H1 (cell line): ENCODE results near the gene TTC3. TPM values are rescaled to one million over a fixed set of nuclear protein-coding genes. Genes with fewer than 3 reads are reported as not detected.

Experiments used
- BRCA1 ChIP-seq: IDR thresholded peaks from 2 replicates; pipeline ENCODE4 v1.6.1; 2012; ENCODE audit warnings: low read depth, low read length, improper control_type of control experiment
- EP300 ChIP-seq, 2 experiments: IDR thresholded peaks; 1 replicate in 1 of 2; 2 replicates in 1 of 2; pipeline ENCODE4 v1.6.1; 2011 to 2012; ENCODE audit warnings: low read depth in 2 of 2, low read length in 2 of 2, mild to moderate bottlenecking in 2 of 2, borderline replicate concordance in 1 of 2, inconsistent platforms in 1 of 2, moderate library complexity in 1 of 2
- NRF1 ChIP-seq: IDR thresholded peaks from 2 replicates; pipeline ENCODE4 v1.6.1; 2011; ENCODE audit warnings: mild to moderate bottlenecking, low read depth, low read length, improper control_type of control experiment
- POLR2AphosphoS5 ChIP-seq: IDR thresholded peaks from 2 replicates; pipeline ENCODE4 v1.6.1; 2011; ENCODE audit warnings: low read depth, low read length
- RNF2 ChIP-seq: fragments of 200-900, 300-1000 bp; sonication (generic); IDR thresholded peaks from 2 replicates; pipeline ENCODE4 v1.7.1; 2016; ENCODE audit warnings: borderline replicate concordance, low read depth, mild to moderate bottlenecking, antibody characterized with exemption, low read length; ENCODE audit not compliant: poor library complexity, severe bottlenecking; ENCODE audit errors: missing control alignments
- SAP30 ChIP-seq: fragments of 300-600 bp; sonication (generic); IDR thresholded peaks from 2 replicates; pipeline ENCODE4 v1.7.1; 2012; ENCODE audit warnings: low read length, moderate library complexity, mild to moderate bottlenecking, inconsistent platforms; ENCODE audit not compliant: insufficient read depth, insufficient replicate concordance
- SRF ChIP-seq: IDR thresholded peaks from 2 replicates; pipeline ENCODE4 v1.6.1; 2011; ENCODE audit warnings: mild to moderate bottlenecking, low read depth, low read length, moderate library complexity
- SUZ12 ChIP-seq: fragments of 200-600 bp; sonication (generic); IDR thresholded peaks from 2 replicates; pipeline ENCODE4 v1.6.1; 2012; ENCODE audit warnings: mild to moderate bottlenecking, inconsistent platforms, low read length, moderate library complexity, mixed read lengths
- TAF1 ChIP-seq: IDR thresholded peaks from 2 replicates; pipeline ENCODE4 v1.6.1; 2011; ENCODE audit warnings: mild to moderate bottlenecking, low read depth, low read length
- polyA plus RNA-seq, 7 experiments: library from polyadenylated mRNA; depleted of rRNA in 3 of 7; stranded (reverse) in 5 of 7; unstranded in 2 of 7; fragments of >200 nt in 5 of 7; fragments of 200-250 nt in 2 of 7; gene quantifications; 1 replicate in 5 of 7; 2 replicates in 1 of 7; 4 replicates in 1 of 7; pipeline versions ENCODE4 v1.2.1 to v1.2.3, GENCODE V29; 2011 to 2013; ENCODE audit warnings: missing spikeins in 2 of 7, mixed read lengths in 2 of 7
- total RNA-seq: library from RNA; stranded (reverse); fragmentation: NEBNext Ultra II Directional; extraction: Animal tissue kit (Norgen Biotek cat#: 25700); gene quantifications from 2 replicates; pipeline ENCODE4 v1.2.1, GENCODE V29; 2021
- TF ChIP-seq, protein P1 (sequence below): fragments of 300-600 bp; sonication (generic); IDR thresholded peaks from 2 replicates; pipeline ENCODE4 v1.7.1; 2012; ENCODE audit warnings: low read length, moderate library complexity, mild to moderate bottlenecking, inconsistent platforms; ENCODE audit not compliant: insufficient replicate concordance

The TTC3 gene
- total and polyA plus RNA-seq, 2 of the 8 experiments (the other 6 are each of a cell fraction or from before 2014, with no cell fraction given): 11.0 to 36.2 TPM

DNA sequence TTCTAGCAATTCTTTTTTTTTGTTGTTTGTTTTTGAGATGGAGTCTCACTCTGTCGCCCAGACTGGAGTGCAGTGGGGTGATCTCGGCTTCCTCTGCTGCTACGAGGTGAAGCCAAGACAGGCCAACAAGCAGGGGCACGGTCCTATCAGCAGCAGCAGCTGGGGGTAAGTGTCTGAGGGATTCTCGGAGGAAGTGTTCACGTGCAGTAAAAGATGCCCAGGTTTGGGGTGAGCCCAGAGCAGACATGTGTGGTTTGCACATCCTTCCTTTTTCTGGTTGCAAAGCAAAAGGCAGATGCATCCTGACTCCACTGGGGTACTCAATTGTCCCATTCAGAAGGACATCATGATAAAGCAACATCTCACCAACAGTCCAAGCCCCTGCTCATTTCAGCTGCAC, 27.9 kb upstream of the TTC3 start (continued):
- TF ChIP-seq, protein P1, sequence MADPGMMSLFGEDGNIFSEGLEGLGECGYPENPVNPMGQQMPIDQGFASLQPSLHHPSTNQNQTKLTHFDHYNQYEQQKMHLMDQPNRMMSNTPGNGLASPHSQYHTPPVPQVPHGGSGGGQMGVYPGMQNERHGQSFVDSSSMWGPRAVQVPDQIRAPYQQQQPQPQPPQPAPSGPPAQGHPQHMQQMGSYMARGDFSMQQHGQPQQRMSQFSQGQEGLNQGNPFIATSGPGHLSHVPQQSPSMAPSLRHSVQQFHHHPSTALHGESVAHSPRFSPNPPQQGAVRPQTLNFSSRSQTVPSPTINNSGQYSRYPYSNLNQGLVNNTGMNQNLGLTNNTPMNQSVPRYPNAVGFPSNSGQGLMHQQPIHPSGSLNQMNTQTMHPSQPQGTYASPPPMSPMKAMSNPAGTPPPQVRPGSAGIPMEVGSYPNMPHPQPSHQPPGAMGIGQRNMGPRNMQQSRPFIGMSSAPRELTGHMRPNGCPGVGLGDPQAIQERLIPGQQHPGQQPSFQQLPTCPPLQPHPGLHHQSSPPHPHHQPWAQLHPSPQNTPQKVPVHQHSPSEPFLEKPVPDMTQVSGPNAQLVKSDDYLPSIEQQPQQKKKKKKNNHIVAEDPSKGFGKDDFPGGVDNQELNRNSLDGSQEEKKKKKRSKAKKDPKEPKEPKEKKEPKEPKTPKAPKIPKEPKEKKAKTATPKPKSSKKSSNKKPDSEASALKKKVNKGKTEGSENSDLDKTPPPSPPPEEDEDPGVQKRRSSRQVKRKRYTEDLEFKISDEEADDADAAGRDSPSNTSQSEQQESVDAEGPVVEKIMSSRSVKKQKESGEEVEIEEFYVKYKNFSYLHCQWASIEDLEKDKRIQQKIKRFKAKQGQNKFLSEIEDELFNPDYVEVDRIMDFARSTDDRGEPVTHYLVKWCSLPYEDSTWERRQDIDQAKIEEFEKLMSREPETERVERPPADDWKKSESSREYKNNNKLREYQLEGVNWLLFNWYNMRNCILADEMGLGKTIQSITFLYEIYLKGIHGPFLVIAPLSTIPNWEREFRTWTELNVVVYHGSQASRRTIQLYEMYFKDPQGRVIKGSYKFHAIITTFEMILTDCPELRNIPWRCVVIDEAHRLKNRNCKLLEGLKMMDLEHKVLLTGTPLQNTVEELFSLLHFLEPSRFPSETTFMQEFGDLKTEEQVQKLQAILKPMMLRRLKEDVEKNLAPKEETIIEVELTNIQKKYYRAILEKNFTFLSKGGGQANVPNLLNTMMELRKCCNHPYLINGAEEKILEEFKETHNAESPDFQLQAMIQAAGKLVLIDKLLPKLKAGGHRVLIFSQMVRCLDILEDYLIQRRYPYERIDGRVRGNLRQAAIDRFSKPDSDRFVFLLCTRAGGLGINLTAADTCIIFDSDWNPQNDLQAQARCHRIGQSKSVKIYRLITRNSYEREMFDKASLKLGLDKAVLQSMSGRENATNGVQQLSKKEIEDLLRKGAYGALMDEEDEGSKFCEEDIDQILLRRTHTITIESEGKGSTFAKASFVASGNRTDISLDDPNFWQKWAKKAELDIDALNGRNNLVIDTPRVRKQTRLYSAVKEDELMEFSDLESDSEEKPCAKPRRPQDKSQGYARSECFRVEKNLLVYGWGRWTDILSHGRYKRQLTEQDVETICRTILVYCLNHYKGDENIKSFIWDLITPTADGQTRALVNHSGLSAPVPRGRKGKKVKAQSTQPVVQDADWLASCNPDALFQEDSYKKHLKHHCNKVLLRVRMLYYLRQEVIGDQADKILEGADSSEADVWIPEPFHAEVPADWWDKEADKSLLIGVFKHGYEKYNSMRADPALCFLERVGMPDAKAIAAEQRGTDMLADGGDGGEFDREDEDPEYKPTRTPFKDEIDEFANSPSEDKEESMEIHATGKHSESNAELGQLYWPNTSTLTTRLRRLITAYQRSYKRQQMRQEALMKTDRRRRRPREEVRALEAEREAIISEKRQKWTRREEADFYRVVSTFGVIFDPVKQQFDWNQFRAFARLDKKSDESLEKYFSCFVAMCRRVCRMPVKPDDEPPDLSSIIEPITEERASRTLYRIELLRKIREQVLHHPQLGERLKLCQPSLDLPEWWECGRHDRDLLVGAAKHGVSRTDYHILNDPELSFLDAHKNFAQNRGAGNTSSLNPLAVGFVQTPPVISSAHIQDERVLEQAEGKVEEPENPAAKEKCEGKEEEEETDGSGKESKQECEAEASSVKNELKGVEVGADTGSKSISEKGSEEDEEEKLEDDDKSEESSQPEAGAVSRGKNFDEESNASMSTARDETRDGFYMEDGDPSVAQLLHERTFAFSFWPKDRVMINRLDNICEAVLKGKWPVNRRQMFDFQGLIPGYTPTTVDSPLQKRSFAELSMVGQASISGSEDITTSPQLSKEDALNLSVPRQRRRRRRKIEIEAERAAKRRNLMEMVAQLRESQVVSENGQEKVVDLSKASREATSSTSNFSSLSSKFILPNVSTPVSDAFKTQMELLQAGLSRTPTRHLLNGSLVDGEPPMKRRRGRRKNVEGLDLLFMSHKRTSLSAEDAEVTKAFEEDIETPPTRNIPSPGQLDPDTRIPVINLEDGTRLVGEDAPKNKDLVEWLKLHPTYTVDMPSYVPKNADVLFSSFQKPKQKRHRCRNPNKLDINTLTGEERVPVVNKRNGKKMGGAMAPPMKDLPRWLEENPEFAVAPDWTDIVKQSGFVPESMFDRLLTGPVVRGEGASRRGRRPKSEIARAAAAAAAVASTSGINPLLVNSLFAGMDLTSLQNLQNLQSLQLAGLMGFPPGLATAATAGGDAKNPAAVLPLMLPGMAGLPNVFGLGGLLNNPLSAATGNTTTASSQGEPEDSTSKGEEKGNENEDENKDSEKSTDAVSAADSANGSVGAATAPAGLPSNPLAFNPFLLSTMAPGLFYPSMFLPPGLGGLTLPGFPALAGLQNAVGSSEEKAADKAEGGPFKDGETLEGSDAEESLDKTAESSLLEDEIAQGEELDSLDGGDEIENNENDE: no peak
- TF ChIP-seq SAP30 (no peak), POLR2AphosphoS5 (no peak), NRF1 (no peak), SRF (no peak), EP300 (IDR thresholded peaks at IDR 0.05; ENCODE audit: borderline replicate concordance in 1 of 2, low read depth in 2 of 2, low read length in 2 of 2) (no peak), RNF2 (no peak), SUZ12 (no peak), TAF1 (no peak), BRCA1 (no peak)
